Nephron progenitor cell (in vitro differentiated cells): ENCODE measurements around the gene TNFSF18.

Experiments used
- DNase-seq: peaks from one replicate; pipeline ENCODE4 v3.0.0; 2021
- H3K27ac Mint-ChIP-seq: 2 replicates; pipeline ENCODE4 v1.8.0; 2021; ENCODE audit warnings: mild to moderate bottlenecking, moderate library complexity, mixed read lengths
- H3K27me3 Mint-ChIP-seq: 2 replicates; pipeline ENCODE4 v1.8.0; 2021; ENCODE audit warnings: mild to moderate bottlenecking, low read depth, mixed read lengths; ENCODE audit not compliant: poor library complexity
- H3K36me3 Mint-ChIP-seq: 2 replicates; pipeline ENCODE4 v1.8.0; 2021; ENCODE audit warnings: low read depth, mixed read lengths
- H3K4me1 Mint-ChIP-seq: 2 replicates; pipeline ENCODE4 v1.8.0; 2021; ENCODE audit warnings: mixed read lengths
- H3K4me3 Mint-ChIP-seq: 2 replicates; pipeline ENCODE4 v1.8.0; 2021; ENCODE audit warnings: mild to moderate bottlenecking, moderate library complexity, mixed read lengths
- H3K9me3 Mint-ChIP-seq: 2 replicates; pipeline ENCODE4 v1.8.0; 2021; ENCODE audit warnings: mild to moderate bottlenecking, moderate library complexity, mixed read lengths
- TF ChIP-seq, protein P1 (sequence below): fragments of 200-600 bp; sonication (generic); IDR thresholded peaks from 2 replicates; pipeline ENCODE4 v1.5.0; 2021; ENCODE audit warnings: antibody characterized with exemption

Gene TNFSF18, protein sequence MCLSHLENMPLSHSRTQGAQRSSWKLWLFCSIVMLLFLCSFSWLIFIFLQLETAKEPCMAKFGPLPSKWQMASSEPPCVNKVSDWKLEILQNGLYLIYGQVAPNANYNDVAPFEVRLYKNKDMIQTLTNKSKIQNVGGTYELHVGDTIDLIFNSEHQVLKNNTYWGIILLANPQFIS

DNA sequence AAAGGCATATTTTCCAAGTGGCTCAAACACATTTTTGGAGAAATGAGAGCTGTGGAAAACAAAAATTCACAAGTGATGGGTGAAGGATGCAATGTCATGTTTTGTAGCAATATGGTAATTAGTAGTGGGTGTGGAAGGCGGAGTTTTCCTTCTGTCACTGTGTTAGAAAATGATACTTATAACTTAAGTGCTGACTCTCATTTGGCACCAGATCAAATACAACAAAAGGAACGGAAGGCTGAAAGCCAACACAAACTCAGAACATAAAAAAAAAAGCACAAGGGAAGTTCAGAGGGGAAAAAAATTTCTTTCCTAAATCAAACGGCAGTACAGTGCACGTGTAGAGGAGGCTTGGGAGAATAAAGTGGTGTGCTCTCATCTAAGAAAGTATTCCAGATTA, at the start of gene TNFSF18:
Gene TNFSF18, minus strand, starts transcription at position 77 of the 400 bp plus-strand sequence. Its CDS starts 45 bp downstream, at position 32.
- TF ChIP-seq, protein P1, sequence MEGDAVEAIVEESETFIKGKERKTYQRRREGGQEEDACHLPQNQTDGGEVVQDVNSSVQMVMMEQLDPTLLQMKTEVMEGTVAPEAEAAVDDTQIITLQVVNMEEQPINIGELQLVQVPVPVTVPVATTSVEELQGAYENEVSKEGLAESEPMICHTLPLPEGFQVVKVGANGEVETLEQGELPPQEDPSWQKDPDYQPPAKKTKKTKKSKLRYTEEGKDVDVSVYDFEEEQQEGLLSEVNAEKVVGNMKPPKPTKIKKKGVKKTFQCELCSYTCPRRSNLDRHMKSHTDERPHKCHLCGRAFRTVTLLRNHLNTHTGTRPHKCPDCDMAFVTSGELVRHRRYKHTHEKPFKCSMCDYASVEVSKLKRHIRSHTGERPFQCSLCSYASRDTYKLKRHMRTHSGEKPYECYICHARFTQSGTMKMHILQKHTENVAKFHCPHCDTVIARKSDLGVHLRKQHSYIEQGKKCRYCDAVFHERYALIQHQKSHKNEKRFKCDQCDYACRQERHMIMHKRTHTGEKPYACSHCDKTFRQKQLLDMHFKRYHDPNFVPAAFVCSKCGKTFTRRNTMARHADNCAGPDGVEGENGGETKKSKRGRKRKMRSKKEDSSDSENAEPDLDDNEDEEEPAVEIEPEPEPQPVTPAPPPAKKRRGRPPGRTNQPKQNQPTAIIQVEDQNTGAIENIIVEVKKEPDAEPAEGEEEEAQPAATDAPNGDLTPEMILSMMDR, result no peak
- Mint-ChIP-seq H3K4me3 (no peak within 1 kb of the TSS), H3K4me1 (no peaks in the 10 kb centered on the region), H3K9me3 (no peaks in the 10 kb centered on the region), H3K36me3 (no peaks in the 10 kb centered on the region), H3K27ac (no peak within 1 kb of the TSS), H3K27me3 (no peaks in the 10 kb centered on the region)
- no peak for DNase-seq

- H3K9me3 Mint-ChIP-seq, result no peaks in the 10 kb centered on the region
- no peak for DNase-seq
- H3K4me1 Mint-ChIP-seq, result no peaks in the 10 kb centered on the region
- TF ChIP-seq, protein P1, result no peak
- H3K4me3 Mint-ChIP-seq, result no peak overlapping the region
- H3K36me3 Mint-ChIP-seq, result no peaks in the 10 kb centered on the region
- H3K27ac Mint-ChIP-seq, result no peak overlapping the region
- H3K27me3 Mint-ChIP-seq, result peaks cover 9% of the 10 kb centered on the region
These were observed 48.4 kb upstream of the TNFSF18 start for GRCh38 chr1:173099166-173099565.

DNA sequence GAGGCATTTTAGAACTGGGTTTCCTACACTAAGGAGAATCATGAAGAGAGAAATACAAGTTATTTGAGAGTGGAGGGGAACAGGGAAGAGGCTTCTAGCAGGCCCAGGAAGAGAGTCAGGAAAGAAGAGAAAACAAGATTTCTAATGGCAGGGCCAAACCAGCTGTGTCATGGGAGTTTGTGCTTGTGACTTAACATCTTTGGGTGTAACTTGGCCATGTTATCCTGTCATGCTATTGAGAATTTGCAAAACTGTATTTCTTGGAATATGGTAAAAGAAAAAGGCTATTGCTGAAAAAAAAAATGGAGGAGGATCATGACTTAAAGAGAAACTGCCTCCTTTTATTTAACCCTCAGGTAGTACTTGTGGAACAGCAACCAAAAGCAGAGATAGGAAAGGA, 47.4 kb upstream of the TNFSF18 start:
- H3K36me3 Mint-ChIP-seq, result no peaks in the 10 kb centered on the region
- no peak overlapping the region for H3K4me3 Mint-ChIP-seq
- no peaks in the 10 kb centered on the region for H3K4me1 Mint-ChIP-seq
- H3K9me3 Mint-ChIP-seq, result no peaks in the 10 kb centered on the region
- no peak overlapping the region for H3K27ac Mint-ChIP-seq
- no peak for DNase-seq
- TF ChIP-seq, protein P1, result no peak
- H3K27me3 Mint-ChIP-seq, result peaks cover 9% of the 10 kb centered on the region

DNA sequence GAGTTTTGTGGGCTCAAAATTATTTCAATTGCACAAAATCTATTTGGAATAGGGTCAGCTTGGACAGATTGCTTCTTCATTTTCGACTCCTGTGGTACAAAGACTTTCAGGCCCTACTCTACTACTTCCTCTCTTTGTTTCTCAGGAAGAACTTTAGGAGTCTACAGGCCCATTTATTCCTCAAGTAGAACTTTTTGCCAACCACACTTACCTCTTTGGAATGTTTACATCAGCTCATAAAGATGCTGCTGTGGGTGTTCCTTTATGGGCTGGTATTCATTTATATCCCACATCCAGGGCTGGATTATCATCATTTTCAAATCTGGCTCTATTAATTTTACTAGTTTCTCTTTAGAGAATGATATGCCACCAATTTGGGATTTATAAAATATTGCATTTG, 46.3 kb upstream of the TNFSF18 start:
- TF ChIP-seq, protein P1, result no peak
- Mint-ChIP-seq H3K4me3 (no peak overlapping the region), H3K9me3 (no peaks in the 10 kb centered on the region), H3K36me3 (no peaks in the 10 kb centered on the region), H3K27me3 (peaks cover 9% of the 10 kb centered on the region), H3K27ac (no peak overlapping the region), H3K4me1 (no peaks in the 10 kb centered on the region)
- no peak for DNase-seq

DNA sequence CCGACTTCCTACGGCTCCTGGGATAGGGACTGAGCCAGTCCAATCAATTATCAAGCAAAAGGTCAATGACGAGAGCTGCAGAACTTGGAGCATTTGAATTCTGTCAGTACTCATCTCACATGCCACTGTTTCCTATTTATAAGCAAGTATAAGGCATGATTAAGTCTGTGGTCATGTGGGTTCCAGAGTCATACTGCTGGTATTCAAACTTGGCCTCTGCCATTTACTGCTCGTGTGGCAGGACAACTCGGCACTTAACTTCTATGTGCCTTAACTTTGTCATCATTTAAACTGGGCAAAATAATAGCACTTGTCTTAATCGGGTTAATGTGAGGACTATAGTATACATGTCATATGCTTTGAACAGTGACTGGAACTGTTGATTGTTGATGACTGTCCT, 44.9 kb upstream of the TNFSF18 start:
- H3K4me1 Mint-ChIP-seq, result no peaks in the 10 kb centered on the region
- TF ChIP-seq, protein P1, result no peak
- H3K4me3 Mint-ChIP-seq, result no peak overlapping the region
- DNase-seq, result no peak
- H3K9me3 Mint-ChIP-seq, result no peaks in the 10 kb centered on the region
- peaks cover 9% of the 10 kb centered on the region for H3K27me3 Mint-ChIP-seq
- H3K27ac Mint-ChIP-seq, result no peak overlapping the region
- H3K36me3 Mint-ChIP-seq, result no peaks in the 10 kb centered on the region

GRCh38 chr1:173094541-173094940, 43.8 kb upstream of the TNFSF18 start:
- DNase-seq, result no peak
- Mint-ChIP-seq H3K4me1 (no peaks in the 10 kb centered on the region), H3K9me3 (no peaks in the 10 kb centered on the region), H3K4me3 (no peak overlapping the region), H3K27me3 (peaks cover 6% of the 10 kb centered on the region), H3K27ac (no peak overlapping the region), H3K36me3 (no peaks in the 10 kb centered on the region)
- TF ChIP-seq, protein P1, result no peak
